Hindlimb muscle (tissue), 1 donor: ENCODE data around the gene CHD9NB. TPM values are rescaled to one million over a fixed set of nuclear protein-coding genes. Genes with fewer than 3 reads are reported as not detected.

ENCODE experiments used
- DNase-seq: peaks from one replicate; pipeline ENCODE4 v3.0.0-alpha.2; 2013
- polyA plus RNA-seq: library from polyadenylated mRNA; unstranded; fragments of 120-200 nt; gene quantifications from one replicate; pipeline ENCODE4 v1.2.1, GENCODE V29; 2013; ENCODE audit not compliant: insufficient read length

Gene CHD9NB
- 1.6 TPM for polyA plus RNA-seq

- DNase-seq: no peak
Measured at GRCh38 chr16:53052519-53053501, at the start of gene CHD9NB. CHD9NB (minus strand) TSS chr16:53052897; CDS start chr16:53044158, 8,739 bp downstream.

- DNase-seq: no peak
Measured at GRCh38 chr16:53100889-53101288, 48.2 kb upstream of the CHD9NB start.

GRCh38 chr16:53100131-53100748 lies 47.5 kb upstream of the CHD9NB start:
- DNase-seq: no peak

- DNase-seq: peak; percentile 85
Measured at GRCh38 chr16:53099318-53100130, 46.8 kb upstream of the CHD9NB start.

- peak; percentile 90 for DNase-seq
Measured at GRCh38 chr16:53098526-53099317, 46.0 kb upstream of the CHD9NB start.

GRCh38 chr16:53097190-53097589 lies 44.5 kb upstream of the CHD9NB start:
- DNase-seq: no peak

- no peak for DNase-seq
Measured at GRCh38 chr16:53094013-53094630, 41.4 kb upstream of the CHD9NB start.

- no peak for DNase-seq
Measured at GRCh38 chr16:53093162-53093744, 40.6 kb upstream of the CHD9NB start.

- no peak for DNase-seq
Measured at GRCh38 chr16:53092284-53092683, 39.6 kb upstream of the CHD9NB start.

- DNase-seq: peak; percentile 84
Measured at GRCh38 chr16:53091466-53092211, 38.9 kb upstream of the CHD9NB start.

- peak; percentile 97 for DNase-seq
Measured at GRCh38 chr16:53090591-53091411, 38.1 kb upstream of the CHD9NB start.

GRCh38 chr16:53090286-53090590 lies 37.5 kb upstream of the CHD9NB start:
- no peak for DNase-seq

- DNase-seq: peak; percentile 57
Measured at GRCh38 chr16:53089434-53090285, 37.0 kb upstream of the CHD9NB start.

GRCh38 chr16:53087101-53087500 lies 34.4 kb upstream of the CHD9NB start:
- DNase-seq: no peak

- peak; percentile 81 for DNase-seq
Measured at GRCh38 chr16:53085931-53086421, 33.3 kb upstream of the CHD9NB start.

GRCh38 chr16:53085369-53085843 lies 32.7 kb upstream of the CHD9NB start:
- peak; percentile 64 for DNase-seq

- no peak for DNase-seq
Measured at GRCh38 chr16:53084746-53085334, 32.1 kb upstream of the CHD9NB start.

GRCh38 chr16:53084141-53084541 lies 31.4 kb upstream of the CHD9NB start:
- DNase-seq: no peak
